NCI-H446 (cell line): Measurements from ENCODE around the gene TMEM95.

ENCODE experiments used
- DNase-seq, 2 experiments: peaks; one replicate each; lab custom pipeline; 2025; lab: John Stamatoyannopoulos, UW

The TMEM95 gene

DNA sequence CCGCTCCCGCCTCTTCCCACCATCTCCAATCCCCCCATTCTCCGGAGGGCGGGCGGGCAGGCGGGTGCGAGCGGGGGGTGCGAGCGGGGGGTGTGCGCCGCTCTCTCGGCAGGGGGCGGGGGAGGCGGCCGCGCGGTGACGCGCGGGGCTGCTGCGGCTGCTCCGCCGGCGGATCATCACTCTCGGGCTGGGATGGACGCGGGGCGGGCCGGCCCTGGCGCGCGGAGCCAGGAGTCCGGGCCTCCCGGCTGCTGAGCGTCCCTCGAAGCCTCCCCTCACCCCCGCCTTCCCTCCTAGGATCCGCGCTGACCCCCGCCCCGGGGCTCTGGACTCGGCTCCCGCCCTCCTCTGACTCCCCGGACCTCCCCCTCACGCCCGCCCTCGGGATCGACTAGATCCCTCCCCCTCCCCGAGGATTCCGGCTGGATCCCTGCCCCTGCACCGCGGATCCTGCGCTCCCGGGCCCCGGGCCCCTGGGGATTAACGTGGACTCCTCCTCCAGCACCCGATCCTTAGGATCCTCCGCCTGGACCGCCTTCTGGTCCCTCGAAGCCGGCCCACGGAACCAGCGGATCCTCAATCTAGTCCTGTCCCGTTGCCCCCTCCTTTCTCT is 49.9 kb downstream of the TMEM95 start:
- no peak for DNase-seq

DNA sequence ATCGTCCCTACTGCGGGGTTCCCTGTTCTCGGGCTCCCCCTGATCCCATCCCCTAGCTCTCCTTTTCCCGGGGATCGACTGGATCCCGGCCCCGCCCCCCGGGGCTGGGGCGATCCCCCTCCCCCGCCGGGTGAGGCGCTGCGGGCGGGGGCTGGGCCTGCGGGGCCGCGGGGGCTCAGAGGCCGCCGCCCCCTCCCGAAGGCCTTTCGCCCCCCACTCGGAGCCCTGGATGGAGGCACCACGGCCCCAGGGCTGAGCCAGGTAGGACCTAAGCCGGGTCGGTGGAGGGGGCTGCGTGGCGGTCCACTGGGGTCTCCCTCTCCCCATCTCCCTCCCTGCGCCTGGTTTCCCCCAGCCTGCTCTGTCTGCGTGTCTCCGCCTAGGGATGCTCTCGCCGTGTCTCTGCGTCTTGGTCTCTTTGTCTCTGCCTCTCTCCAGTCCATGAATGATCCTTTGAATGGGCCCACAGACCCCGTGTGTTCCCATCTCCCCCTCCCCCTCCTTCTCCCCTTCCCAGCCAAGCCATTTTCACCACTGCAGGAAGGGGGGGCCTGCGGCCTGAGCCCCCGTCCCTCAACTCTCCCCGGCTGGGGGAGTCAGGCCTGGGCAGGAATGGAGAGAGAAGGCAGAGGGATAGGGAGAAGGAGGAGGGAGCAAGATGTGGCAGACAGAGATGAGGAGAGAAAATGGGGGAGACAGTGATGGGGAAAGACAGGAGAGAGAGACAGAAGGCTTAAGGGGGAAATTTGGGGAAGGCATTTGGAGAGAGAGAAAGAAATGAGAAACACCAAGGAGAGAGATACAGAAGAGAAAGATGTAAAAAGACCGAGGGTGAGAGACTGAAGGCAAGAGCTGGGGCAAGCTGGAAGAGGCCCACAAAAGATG is 50.6 kb downstream of the TMEM95 start:
- DNase-seq: no peak

DNA sequence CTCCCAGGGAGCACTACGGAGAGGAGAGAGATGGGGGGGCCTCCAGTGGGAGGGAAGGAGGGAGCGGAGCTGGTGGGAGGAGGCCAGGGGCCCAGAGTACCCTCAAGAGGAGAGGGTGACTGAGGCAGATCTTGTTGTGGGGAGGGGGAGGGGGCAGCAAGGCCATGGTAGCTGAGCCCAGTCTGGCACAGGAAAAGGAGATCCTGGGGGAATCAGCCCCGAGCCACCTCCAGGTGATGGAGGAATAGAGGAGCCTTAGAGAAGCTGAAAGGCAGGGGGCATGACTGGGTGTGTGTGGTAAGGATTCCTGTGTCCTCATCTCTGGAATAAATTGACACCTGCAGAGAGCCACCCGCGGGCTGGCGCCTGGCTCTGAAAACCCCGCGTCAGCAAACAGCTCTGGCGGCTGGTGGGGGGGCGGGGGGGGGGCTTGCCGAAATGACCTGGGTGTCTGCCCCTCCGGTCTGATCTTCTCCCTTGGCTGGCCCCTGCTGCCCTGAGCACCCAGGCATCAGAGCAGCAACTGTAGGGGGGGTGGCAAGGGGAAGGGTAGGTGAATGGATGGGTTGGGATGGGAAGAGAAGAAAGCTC is 51.4 kb downstream of the TMEM95 start:
- no peak for DNase-seq
